Astrocyte (in vitro differentiated cells and primary cell): Measurements from ENCODE around the gene SCLY.

ENCODE experiments used
- CTCF ChIP-seq: IDR thresholded peaks from 2 replicates; pipeline ENCODE4 v1.5.1; 2011; ENCODE audit warnings: low read depth, mild to moderate bottlenecking, inconsistent platforms, low read length, moderate library complexity; ENCODE audit not compliant: insufficient read depth
- EZH2 ChIP-seq: IDR thresholded peaks from 2 replicates; pipeline ENCODE4 v1.6.1; 2012; ENCODE audit warnings: mild to moderate bottlenecking, low read length, inconsistent platforms; ENCODE audit not compliant: insufficient read depth

DNA sequence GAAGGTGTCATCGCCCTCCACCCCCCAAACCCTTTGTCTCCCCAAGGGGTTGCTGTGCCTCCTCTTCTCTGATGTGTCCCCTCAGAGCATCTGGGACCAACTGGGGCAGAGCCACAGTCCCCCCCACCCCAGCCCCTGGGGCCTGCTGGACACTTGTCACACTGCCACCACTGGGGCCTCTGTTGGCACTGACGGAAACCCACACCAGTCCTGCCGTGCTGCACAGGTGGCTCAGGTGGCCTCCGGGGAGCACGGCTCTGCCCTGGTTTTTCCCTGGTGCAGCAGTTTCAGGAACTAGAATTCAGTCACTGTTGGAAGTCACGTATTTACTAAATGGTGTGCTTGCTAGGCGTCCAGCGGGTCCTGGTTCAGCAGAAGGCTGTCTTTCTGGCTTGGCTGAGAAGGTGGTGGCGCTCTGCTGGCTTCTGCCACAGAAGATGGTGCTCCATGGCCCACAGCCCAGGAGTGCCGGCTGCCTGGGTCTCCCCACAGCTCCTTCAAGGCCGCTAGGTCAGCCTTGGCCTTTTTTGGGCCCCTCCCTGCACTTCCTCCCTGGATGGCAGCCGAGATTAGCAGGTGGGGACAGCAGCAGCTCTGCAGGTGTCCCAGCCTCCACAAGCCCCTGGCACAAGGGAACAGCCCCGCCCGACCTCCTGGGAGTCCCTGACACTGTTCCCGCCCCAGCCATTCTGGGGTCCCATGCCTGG lies 59.1 kb downstream of the SCLY start:
- no peak for TF ChIP-seq CTCF
- TF ChIP-seq EZH2 = no peak
